Measurements from ENCODE around the gene KLF7.

GRCh38 chr2:207032490-207032889, 133.3 kb downstream of the KLF7 start:
- TF ChIP-seq, protein P1, sequence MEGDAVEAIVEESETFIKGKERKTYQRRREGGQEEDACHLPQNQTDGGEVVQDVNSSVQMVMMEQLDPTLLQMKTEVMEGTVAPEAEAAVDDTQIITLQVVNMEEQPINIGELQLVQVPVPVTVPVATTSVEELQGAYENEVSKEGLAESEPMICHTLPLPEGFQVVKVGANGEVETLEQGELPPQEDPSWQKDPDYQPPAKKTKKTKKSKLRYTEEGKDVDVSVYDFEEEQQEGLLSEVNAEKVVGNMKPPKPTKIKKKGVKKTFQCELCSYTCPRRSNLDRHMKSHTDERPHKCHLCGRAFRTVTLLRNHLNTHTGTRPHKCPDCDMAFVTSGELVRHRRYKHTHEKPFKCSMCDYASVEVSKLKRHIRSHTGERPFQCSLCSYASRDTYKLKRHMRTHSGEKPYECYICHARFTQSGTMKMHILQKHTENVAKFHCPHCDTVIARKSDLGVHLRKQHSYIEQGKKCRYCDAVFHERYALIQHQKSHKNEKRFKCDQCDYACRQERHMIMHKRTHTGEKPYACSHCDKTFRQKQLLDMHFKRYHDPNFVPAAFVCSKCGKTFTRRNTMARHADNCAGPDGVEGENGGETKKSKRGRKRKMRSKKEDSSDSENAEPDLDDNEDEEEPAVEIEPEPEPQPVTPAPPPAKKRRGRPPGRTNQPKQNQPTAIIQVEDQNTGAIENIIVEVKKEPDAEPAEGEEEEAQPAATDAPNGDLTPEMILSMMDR (IDR thresholded peaks at IDR 0.05; ENCODE audit: low read length): no peak
- TF ChIP-seq EZH2 (optimal IDR thresholded peaks at IDR 0.05; ENCODE audit: low read depth, low read length) (no peak), EZH2phosphoT487 (IDR thresholded peaks at IDR 0.05; ENCODE audit: low read length) (no peak)

Measured in MM.1S (cell line).